Nephron progenitor cell (in vitro differentiated cells): Measurements from ENCODE around the gene BRINP3.

Source experiments
- DNase-seq: peaks from one replicate; pipeline ENCODE4 v3.0.0; 2021
- H3K27ac Mint-ChIP-seq: 2 replicates; pipeline ENCODE4 v1.8.0; 2021; ENCODE audit warnings: mild to moderate bottlenecking, moderate library complexity, mixed read lengths
- H3K27me3 Mint-ChIP-seq: 2 replicates; pipeline ENCODE4 v1.8.0; 2021; ENCODE audit warnings: mild to moderate bottlenecking, low read depth, mixed read lengths; ENCODE audit not compliant: poor library complexity
- H3K36me3 Mint-ChIP-seq: 2 replicates; pipeline ENCODE4 v1.8.0; 2021; ENCODE audit warnings: low read depth, mixed read lengths
- H3K4me1 Mint-ChIP-seq: 2 replicates; pipeline ENCODE4 v1.8.0; 2021; ENCODE audit warnings: mixed read lengths
- H3K4me3 Mint-ChIP-seq: 2 replicates; pipeline ENCODE4 v1.8.0; 2021; ENCODE audit warnings: mild to moderate bottlenecking, moderate library complexity, mixed read lengths
- H3K9me3 Mint-ChIP-seq: 2 replicates; pipeline ENCODE4 v1.8.0; 2021; ENCODE audit warnings: mild to moderate bottlenecking, moderate library complexity, mixed read lengths
- TF ChIP-seq, protein P1 (sequence below): fragments of 200-600 bp; sonication (generic); IDR thresholded peaks from 2 replicates; pipeline ENCODE4 v1.5.0; 2021; ENCODE audit warnings: antibody characterized with exemption

BRINP3 gene

GRCh38 chr1:190170321-190170720, 307.3 kb downstream of the BRINP3 start:
- H3K27ac Mint-ChIP-seq = no peak overlapping the region
- TF ChIP-seq, protein P1, sequence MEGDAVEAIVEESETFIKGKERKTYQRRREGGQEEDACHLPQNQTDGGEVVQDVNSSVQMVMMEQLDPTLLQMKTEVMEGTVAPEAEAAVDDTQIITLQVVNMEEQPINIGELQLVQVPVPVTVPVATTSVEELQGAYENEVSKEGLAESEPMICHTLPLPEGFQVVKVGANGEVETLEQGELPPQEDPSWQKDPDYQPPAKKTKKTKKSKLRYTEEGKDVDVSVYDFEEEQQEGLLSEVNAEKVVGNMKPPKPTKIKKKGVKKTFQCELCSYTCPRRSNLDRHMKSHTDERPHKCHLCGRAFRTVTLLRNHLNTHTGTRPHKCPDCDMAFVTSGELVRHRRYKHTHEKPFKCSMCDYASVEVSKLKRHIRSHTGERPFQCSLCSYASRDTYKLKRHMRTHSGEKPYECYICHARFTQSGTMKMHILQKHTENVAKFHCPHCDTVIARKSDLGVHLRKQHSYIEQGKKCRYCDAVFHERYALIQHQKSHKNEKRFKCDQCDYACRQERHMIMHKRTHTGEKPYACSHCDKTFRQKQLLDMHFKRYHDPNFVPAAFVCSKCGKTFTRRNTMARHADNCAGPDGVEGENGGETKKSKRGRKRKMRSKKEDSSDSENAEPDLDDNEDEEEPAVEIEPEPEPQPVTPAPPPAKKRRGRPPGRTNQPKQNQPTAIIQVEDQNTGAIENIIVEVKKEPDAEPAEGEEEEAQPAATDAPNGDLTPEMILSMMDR = no peak
- H3K4me1 Mint-ChIP-seq = no peaks in the 10 kb centered on the region
- no peaks in the 10 kb centered on the region for H3K9me3 Mint-ChIP-seq
- H3K4me3 Mint-ChIP-seq = no peak overlapping the region
- DNase-seq = no peak
- H3K27me3 Mint-ChIP-seq = no peaks in the 10 kb centered on the region
- no peaks in the 10 kb centered on the region for H3K36me3 Mint-ChIP-seq

DNA sequence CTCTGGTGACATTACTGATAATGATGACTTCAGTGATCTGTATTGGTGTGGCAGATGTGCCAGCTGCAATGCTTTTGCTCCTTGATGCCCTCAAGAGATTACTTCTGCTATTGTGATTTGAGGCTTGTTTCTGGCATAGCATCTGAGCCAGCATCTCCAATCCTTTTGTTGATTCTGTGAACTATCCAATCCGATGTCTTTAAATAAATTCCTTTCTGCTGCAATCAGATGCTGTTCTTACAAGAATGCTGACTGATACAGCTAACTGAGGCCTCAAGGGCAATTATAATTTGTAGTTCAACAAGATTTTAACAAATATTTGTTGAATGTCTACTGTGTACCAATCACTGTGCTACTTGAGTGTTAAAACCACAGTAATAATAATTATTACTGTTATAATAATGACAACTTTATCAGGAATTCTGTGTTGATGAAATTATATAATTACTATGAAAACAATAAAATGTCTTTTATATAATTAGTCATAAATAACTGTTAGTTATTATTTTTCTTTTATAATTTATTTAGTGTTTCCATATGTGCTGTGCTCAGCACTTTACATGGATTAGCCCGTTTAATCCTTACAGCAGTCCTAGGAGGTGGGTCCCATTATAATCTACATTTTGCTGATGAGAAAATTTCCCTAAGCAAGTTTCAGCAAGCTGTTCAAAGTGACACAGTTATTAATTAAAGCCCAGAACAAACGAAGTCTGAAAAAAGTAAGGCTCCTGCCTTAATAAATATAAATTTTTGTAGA, 308.2 kb downstream of the BRINP3 start:
- no peaks in the 10 kb centered on the region for H3K9me3 Mint-ChIP-seq
- no peak overlapping the region for H3K4me3 Mint-ChIP-seq
- H3K36me3 Mint-ChIP-seq = no peaks in the 10 kb centered on the region
- H3K27me3 Mint-ChIP-seq = no peaks in the 10 kb centered on the region
- H3K4me1 Mint-ChIP-seq = no peaks in the 10 kb centered on the region
- no peak for DNase-seq
- H3K27ac Mint-ChIP-seq = no peak overlapping the region
- TF ChIP-seq, protein P1 = no peak

DNA sequence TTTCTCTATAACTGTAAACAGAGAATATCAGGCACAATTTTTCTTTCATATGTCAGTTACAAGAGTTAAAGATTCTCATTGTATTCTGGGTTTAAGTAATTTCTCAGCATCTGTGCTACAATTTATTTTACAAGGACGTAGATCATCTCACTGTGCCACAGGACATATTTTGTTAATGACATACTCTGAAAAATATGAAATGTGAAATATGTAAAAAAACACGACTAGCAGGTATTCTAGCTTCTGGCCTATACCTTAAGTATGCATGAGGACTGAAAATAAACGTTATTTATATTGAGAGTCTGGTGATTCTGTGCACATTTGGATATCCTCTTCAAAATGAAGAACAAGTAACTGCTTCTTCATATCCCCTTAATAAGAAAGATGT, 308.8 kb downstream of the BRINP3 start:
- DNase-seq = no peak
- H3K36me3 Mint-ChIP-seq = no peaks in the 10 kb centered on the region
- H3K27ac Mint-ChIP-seq = no peak overlapping the region
- no peaks in the 10 kb centered on the region for H3K4me1 Mint-ChIP-seq
- TF ChIP-seq, protein P1 = no peak
- H3K9me3 Mint-ChIP-seq = no peaks in the 10 kb centered on the region
- no peak overlapping the region for H3K4me3 Mint-ChIP-seq
- no peaks in the 10 kb centered on the region for H3K27me3 Mint-ChIP-seq

DNA sequence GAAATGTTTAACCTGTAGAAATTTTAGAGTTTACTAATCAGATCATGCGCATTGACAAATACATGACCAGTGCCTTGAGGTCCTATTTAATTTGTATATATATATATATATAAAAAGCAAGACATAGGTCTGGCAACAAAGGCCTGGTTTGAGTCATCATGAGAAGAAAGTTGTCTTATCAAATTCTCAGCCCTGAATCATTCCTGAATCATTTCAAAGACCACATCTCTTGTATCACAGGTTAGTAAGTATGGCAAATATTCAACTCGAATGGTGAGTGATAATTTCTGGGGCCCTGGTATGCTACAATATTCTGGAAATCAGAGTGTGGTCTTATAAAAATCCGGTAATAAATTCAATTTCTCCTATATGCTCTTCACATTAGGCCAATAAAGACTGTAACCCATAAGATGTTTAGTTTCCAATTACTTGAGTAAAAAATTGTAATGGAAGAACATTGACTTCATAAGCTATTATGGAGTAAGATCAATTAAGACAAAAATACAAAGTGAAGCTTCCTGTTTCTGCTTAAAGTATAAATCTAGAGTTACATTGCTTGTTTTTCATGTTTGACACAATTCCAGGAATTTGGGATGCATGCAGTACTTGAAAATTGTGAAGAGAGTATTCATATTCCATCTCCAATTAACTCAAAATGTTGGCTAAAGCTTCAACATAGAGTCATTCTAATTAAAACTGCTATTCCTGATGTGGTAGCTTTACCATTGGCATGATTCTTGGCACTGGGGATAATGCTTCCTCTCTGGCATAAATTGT, 309.4 kb downstream of the BRINP3 start:
- DNase-seq = no peak
- H3K27me3 Mint-ChIP-seq = no peaks in the 10 kb centered on the region

DNA sequence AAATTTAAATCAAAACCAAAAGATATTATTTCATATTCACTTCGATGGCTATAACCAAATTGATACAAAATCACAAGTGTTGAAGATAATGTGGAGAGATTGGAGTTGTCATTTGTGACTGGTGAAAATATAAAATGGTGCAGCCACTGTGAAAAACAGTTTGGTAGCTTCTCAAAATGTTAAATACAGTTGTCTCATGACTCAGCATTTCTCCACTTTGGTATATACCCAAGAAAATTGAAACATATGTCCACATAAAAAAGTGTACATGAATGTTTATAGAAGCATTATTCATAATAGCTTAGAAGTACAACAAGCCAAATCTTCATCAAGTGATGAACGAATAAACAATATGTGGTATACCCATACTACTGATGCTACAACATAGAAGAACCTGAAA, 318.5 kb downstream of the BRINP3 start:
- Mint-ChIP-seq H3K4me1 (no peaks in the 10 kb centered on the region), H3K27me3 (no peaks in the 10 kb centered on the region), H3K27ac (no peak overlapping the region), H3K36me3 (no peaks in the 10 kb centered on the region), H3K4me3 (no peak overlapping the region), H3K9me3 (peaks cover 5% of the 10 kb centered on the region)
- DNase-seq = no peak
- TF ChIP-seq, protein P1 = no peak

More for the DNA sequence above, 309.4 kb downstream of the BRINP3 start:
- TF ChIP-seq, protein P1 = no peak
- no peaks in the 10 kb centered on the region for H3K36me3 Mint-ChIP-seq
- no peak overlapping the region for H3K4me3 Mint-ChIP-seq
- no peaks in the 10 kb centered on the region for H3K4me1 Mint-ChIP-seq
- H3K9me3 Mint-ChIP-seq = no peaks in the 10 kb centered on the region
- H3K27ac Mint-ChIP-seq = no peak overlapping the region
